HFFc6 (cell line): ENCODE results near the gene PACRG. TPM values are rescaled to one million over a fixed set of nuclear protein-coding genes. Genes with fewer than 3 reads are reported as not detected.

ENCODE experiments used
- DNase-seq: peaks from one replicate; pipeline ENCODE4 v3.0.0-alpha.2; 2018
- H3K27ac Mint-ChIP-seq: 2 replicates; pipeline ENCODE4 v1.8.0; 2020; ENCODE audit warnings: mild to moderate bottlenecking, mixed read lengths
- H3K27me3 Mint-ChIP-seq: 2 replicates; pipeline ENCODE4 v1.8.0; 2021; ENCODE audit warnings: mild to moderate bottlenecking, moderate library complexity, mixed read lengths; ENCODE audit not compliant: insufficient read depth
- H3K36me3 Mint-ChIP-seq: 2 replicates; pipeline ENCODE4 v1.8.0; 2021; ENCODE audit warnings: low read depth, mixed read lengths
- H3K4me1 Mint-ChIP-seq: 2 replicates; pipeline ENCODE4 v1.8.0; 2020; ENCODE audit warnings: low read depth, mixed read lengths
- H3K4me3 Mint-ChIP-seq: 2 replicates; pipeline ENCODE4 v1.8.0; 2020; ENCODE audit warnings: mild to moderate bottlenecking, moderate library complexity, mixed read lengths
- H3K9me3 Mint-ChIP-seq: 2 replicates; pipeline ENCODE4 v1.8.0; 2020; ENCODE audit warnings: mild to moderate bottlenecking, mixed read lengths
- CTCF ChIP-seq: fragments of 200-600 bp; sonication (generic); IDR thresholded peaks from 2 replicates; pipeline ENCODE4 v1.5.0; 2021; ENCODE audit warnings: antibody characterized with exemption, mild to moderate bottlenecking
- total RNA-seq, 6 experiments: library from RNA; stranded (reverse); fragmentation: NEBNext Ultra II Directional; extraction: Animal tissue kit (Norgen Biotek cat#: 25700); gene quantifications; 2 replicates in 1 of 6; 3 replicates in 5 of 6; pipeline ENCODE4 v1.2.3, GENCODE V29; 2021

PACRG gene
- total RNA-seq, 6 experiments from 2014 or later = not detected

GRCh38 chr6:163036160-163036645, 308.4 kb downstream of the PACRG start:
- Mint-ChIP-seq H3K4me1 (no peaks in the 10 kb centered on the region), H3K36me3 (no peaks in the 10 kb centered on the region), H3K9me3 (no peaks in the 10 kb centered on the region), H3K27ac (no peak overlapping the region), H3K4me3 (no peak overlapping the region), H3K27me3 (peaks cover 5% of the 10 kb centered on the region; the same call in 1 of the 2 replicates)
- TF ChIP-seq CTCF = no peak
- no peak for DNase-seq

DNA sequence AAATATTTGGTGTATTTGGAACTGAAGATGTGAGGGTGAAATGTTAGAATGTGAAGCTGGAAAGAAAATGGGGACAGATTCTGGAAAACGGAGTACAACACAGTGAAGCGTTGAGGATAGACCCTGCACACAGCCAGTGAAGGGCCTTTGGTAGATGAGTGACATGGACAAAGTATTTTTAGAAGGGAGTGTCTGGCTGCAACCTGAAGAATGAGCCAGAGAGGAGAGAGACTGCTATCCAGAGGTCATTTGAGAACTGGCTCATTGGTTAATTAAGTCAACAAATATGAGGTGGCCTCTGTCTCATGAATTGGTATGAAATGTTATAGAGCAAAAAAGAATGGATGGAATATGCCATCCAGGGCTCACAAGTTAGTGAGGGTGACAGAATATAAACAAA, 310.5 kb downstream of the PACRG start:
- no peaks in the 10 kb centered on the region for H3K36me3 Mint-ChIP-seq
- no peak for TF ChIP-seq CTCF
- no peaks in the 10 kb centered on the region for H3K9me3 Mint-ChIP-seq
- H3K4me3 Mint-ChIP-seq = no peak overlapping the region
- H3K27me3 Mint-ChIP-seq = peaks cover 5% of the 10 kb centered on the region; the same call in 1 of the 2 replicates
- H3K4me1 Mint-ChIP-seq = no peaks in the 10 kb centered on the region
- DNase-seq = no peak
- no peak overlapping the region for H3K27ac Mint-ChIP-seq

- Mint-ChIP-seq H3K9me3 (peaks cover 4% of the 10 kb centered on the region; the same call in 1 of the 2 replicates), H3K36me3 (no peaks in the 10 kb centered on the region), H3K4me1 (no peaks in the 10 kb centered on the region), H3K4me3 (no peak overlapping the region), H3K27me3 (no peaks in the 10 kb centered on the region; the same call in none of the 2 replicates), H3K27ac (no peak overlapping the region)
- TF ChIP-seq CTCF = no peak
- no peak for DNase-seq
Measured at GRCh38 chr6:163048345-163048744, 320.6 kb downstream of the PACRG start.

- H3K4me3 Mint-ChIP-seq = no peak overlapping the region
- DNase-seq = no peak
- H3K9me3 Mint-ChIP-seq = no peaks in the 10 kb centered on the region
- TF ChIP-seq CTCF = no peak
- no peak overlapping the region for H3K27ac Mint-ChIP-seq
- H3K4me1 Mint-ChIP-seq = no peaks in the 10 kb centered on the region
- no peaks in the 10 kb centered on the region; the same call in 1 of the 2 replicates for H3K36me3 Mint-ChIP-seq
- no peaks in the 10 kb centered on the region; the same call in 1 of the 2 replicates for H3K27me3 Mint-ChIP-seq
Measured at GRCh38 chr6:163053667-163054344, 326.0 kb downstream of the PACRG start.

DNA sequence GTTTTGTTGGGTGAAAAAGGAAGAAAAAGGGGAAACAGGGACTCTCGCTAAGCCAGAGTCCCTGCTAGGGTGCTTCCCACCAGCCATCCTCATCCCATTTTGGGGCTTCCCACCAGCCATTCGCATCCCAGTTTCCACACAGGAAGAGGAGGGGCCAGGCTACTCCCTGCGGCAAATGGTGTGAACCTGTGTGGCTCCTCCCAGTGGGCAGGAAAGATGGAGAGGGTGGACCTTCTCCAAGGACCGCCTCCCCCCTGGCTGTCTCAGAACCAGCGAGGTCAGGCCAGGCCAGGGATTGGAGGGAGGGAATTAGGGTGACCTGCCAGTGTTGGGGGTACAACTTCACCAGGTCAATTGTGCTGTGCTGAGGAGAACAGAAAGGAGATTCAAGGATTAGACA, 326.9 kb downstream of the PACRG start:
- no peaks in the 10 kb centered on the region; the same call in 1 of the 2 replicates for H3K36me3 Mint-ChIP-seq
- DNase-seq = no peak
- H3K27ac Mint-ChIP-seq = no peak overlapping the region
- no peak for TF ChIP-seq CTCF
- H3K4me1 Mint-ChIP-seq = no peaks in the 10 kb centered on the region
- no peaks in the 10 kb centered on the region; the same call in 1 of the 2 replicates for H3K27me3 Mint-ChIP-seq
- no peak overlapping the region for H3K4me3 Mint-ChIP-seq
- 0 out of 2 replicates have a peak, but pooled peaks cover 3% of the 10 kb centered on the region for H3K9me3 Mint-ChIP-seq
